Mucosa of stomach (tissue), 1 donor: ENCODE measurements around the gene LUC7L2.

Source experiments
- H3K27me3 ChIP-seq: one replicate; pipeline ENCODE4 v1.7.0; 2013; ENCODE audit warnings: mild to moderate bottlenecking, low read length; ENCODE audit not compliant: control insufficient read depth, insufficient read depth
- H3K36me3 ChIP-seq: one replicate; pipeline ENCODE4 v1.7.0; 2013; ENCODE audit warnings: low read length; ENCODE audit not compliant: control insufficient read depth, insufficient read depth
- H3K4me1 ChIP-seq: one replicate; pipeline ENCODE4 v1.7.0; 2013; ENCODE audit warnings: mild to moderate bottlenecking, low read length; ENCODE audit not compliant: control insufficient read depth, insufficient read depth
- H3K4me3 ChIP-seq: one replicate; pipeline ENCODE4 v1.7.0; 2013; ENCODE audit warnings: low read length
- H3K9ac ChIP-seq: one replicate; pipeline ENCODE4 v1.7.0; 2013; ENCODE audit warnings: mild to moderate bottlenecking, low read length, moderate library complexity
- H3K9me3 ChIP-seq: one replicate; pipeline ENCODE4 v1.7.0; 2013; ENCODE audit warnings: mild to moderate bottlenecking, low read length, moderate library complexity; ENCODE audit not compliant: control insufficient read depth
- donor health status: Pancreatic carcinoma.

Gene LUC7L2

GRCh38 chr7:139360210-139360947, 685 bp downstream of the LUC7L2 start:
- peak overlapping the region; percentile 68 for H3K4me3 ChIP-seq
- H3K4me1 ChIP-seq = peaks cover 10% of the 10 kb centered on the region
- H3K27me3 ChIP-seq = no peaks in the 10 kb centered on the region
- peak overlapping the region; percentile 97 for H3K9ac ChIP-seq
- no peaks in the 10 kb centered on the region for H3K9me3 ChIP-seq
- no peaks in the 10 kb centered on the region for H3K36me3 ChIP-seq

- peaks cover 10% of the 10 kb centered on the region for H3K4me1 ChIP-seq
- no peaks in the 10 kb centered on the region for H3K9me3 ChIP-seq
- H3K4me3 ChIP-seq = peak overlapping the region; percentile 68
- no peaks in the 10 kb centered on the region for H3K36me3 ChIP-seq
- no peaks in the 10 kb centered on the region for H3K27me3 ChIP-seq
- H3K9ac ChIP-seq = peak overlapping the region; percentile 97
These were observed 1.2 kb downstream of the LUC7L2 start for GRCh38 chr7:139360948-139361307.

GRCh38 chr7:139361523-139361922, 1.8 kb downstream of the LUC7L2 start:
- no peaks in the 10 kb centered on the region for H3K27me3 ChIP-seq
- no peak overlapping the region for H3K4me3 ChIP-seq
- H3K36me3 ChIP-seq = no peaks in the 10 kb centered on the region
- H3K9me3 ChIP-seq = no peaks in the 10 kb centered on the region
- no peak overlapping the region for H3K9ac ChIP-seq
- H3K4me1 ChIP-seq = peaks cover 10% of the 10 kb centered on the region

- peaks cover 10% of the 10 kb centered on the region for H3K4me1 ChIP-seq
- H3K36me3 ChIP-seq = no peaks in the 10 kb centered on the region
- no peaks in the 10 kb centered on the region for H3K27me3 ChIP-seq
- no peaks in the 10 kb centered on the region for H3K9me3 ChIP-seq
- no peak overlapping the region for H3K9ac ChIP-seq
- no peak overlapping the region for H3K4me3 ChIP-seq
These were observed 2.6 kb downstream of the LUC7L2 start for GRCh38 chr7:139362302-139362701.

- Histone ChIP-seq H3K4me3 (no peak overlapping the region), H3K9me3 (no peaks in the 10 kb centered on the region), H3K36me3 (peaks cover 5% of the 10 kb centered on the region), H3K9ac (no peak overlapping the region), H3K4me1 (peaks cover 10% of the 10 kb centered on the region), H3K27me3 (no peaks in the 10 kb centered on the region)
These were observed 3.3 kb downstream of the LUC7L2 start for GRCh38 chr7:139362981-139363380.

GRCh38 chr7:139365336-139365735, 5.6 kb downstream of the LUC7L2 start:
- H3K4me1 ChIP-seq = peaks cover 10% of the 10 kb centered on the region
- no peaks in the 10 kb centered on the region for H3K27me3 ChIP-seq
- no peak overlapping the region for H3K9ac ChIP-seq
- H3K4me3 ChIP-seq = no peak overlapping the region
- no peaks in the 10 kb centered on the region for H3K9me3 ChIP-seq
- H3K36me3 ChIP-seq = peaks cover 5% of the 10 kb centered on the region

- Histone ChIP-seq H3K9ac (no peak overlapping the region), H3K9me3 (no peaks in the 10 kb centered on the region), H3K4me1 (peaks cover 14% of the 10 kb centered on the region), H3K36me3 (peaks cover 5% of the 10 kb centered on the region), H3K4me3 (no peak overlapping the region), H3K27me3 (no peaks in the 10 kb centered on the region)
These were observed 6.7 kb downstream of the LUC7L2 start for GRCh38 chr7:139366400-139366799.

- peaks cover 5% of the 10 kb centered on the region for H3K36me3 ChIP-seq
- peaks cover 11% of the 10 kb centered on the region for H3K4me1 ChIP-seq
- no peak overlapping the region for H3K9ac ChIP-seq
- H3K27me3 ChIP-seq = no peaks in the 10 kb centered on the region
- H3K9me3 ChIP-seq = no peaks in the 10 kb centered on the region
- no peak overlapping the region for H3K4me3 ChIP-seq
These were observed 7.9 kb downstream of the LUC7L2 start for GRCh38 chr7:139367438-139368155.

- H3K27me3 ChIP-seq = no peaks in the 10 kb centered on the region
- peaks cover 10% of the 10 kb centered on the region for H3K4me1 ChIP-seq
- H3K36me3 ChIP-seq = peaks cover 5% of the 10 kb centered on the region
- H3K9ac ChIP-seq = no peak overlapping the region
- no peaks in the 10 kb centered on the region for H3K9me3 ChIP-seq
- no peak overlapping the region for H3K4me3 ChIP-seq
These were observed 10.7 kb downstream of the LUC7L2 start for GRCh38 chr7:139370301-139370942.

GRCh38 chr7:139370943-139371313, 11.2 kb downstream of the LUC7L2 start:
- Histone ChIP-seq H3K9me3 (no peaks in the 10 kb centered on the region), H3K4me3 (no peak overlapping the region), H3K27me3 (no peaks in the 10 kb centered on the region), H3K4me1 (peaks cover 10% of the 10 kb centered on the region), H3K9ac (no peak overlapping the region), H3K36me3 (peaks cover 5% of the 10 kb centered on the region)

- Histone ChIP-seq H3K36me3 (no peaks in the 10 kb centered on the region), H3K27me3 (no peaks in the 10 kb centered on the region), H3K9ac (no peak overlapping the region), H3K4me1 (peaks cover 10% of the 10 kb centered on the region), H3K9me3 (no peaks in the 10 kb centered on the region), H3K4me3 (no peak overlapping the region)
These were observed 14.6 kb downstream of the LUC7L2 start for GRCh38 chr7:139374246-139374645.

GRCh38 chr7:139382439-139382838, 22.7 kb downstream of the LUC7L2 start:
- no peak overlapping the region for H3K4me3 ChIP-seq
- no peaks in the 10 kb centered on the region for H3K36me3 ChIP-seq
- H3K9ac ChIP-seq = no peak overlapping the region
- H3K9me3 ChIP-seq = no peaks in the 10 kb centered on the region
- no peaks in the 10 kb centered on the region for H3K4me1 ChIP-seq
- no peaks in the 10 kb centered on the region for H3K27me3 ChIP-seq
